A549 (cell line): Measurements from ENCODE around the gene TULP3. TPM values are rescaled to one million over a fixed set of nuclear protein-coding genes. Genes with fewer than 3 reads are reported as not detected.

Experiments used
- ATAC-seq, 2 experiments: fragments of 200-7000 bp in 1 of 2; fragments of >200 bp in 1 of 2; cut with Nextera tagmentation in 1 of 2; cut with Tn5 transposase in 1 of 2; 3 replicates each; pipeline versions ENCODE4 v1.8.0 to v1.9.1; 2018 to 2020; ENCODE audit warnings: mild to moderate bottlenecking in 1 of 2, moderate library complexity in 1 of 2
- CTCF ChIA-PET: fragments of 300-600 bp; sonication (Branson Sonifier 250); formaldehyde crosslinking; extraction: SDS; loops from one replicate; lab custom pipeline; 2021; ENCODE audit warnings: antibody characterized with exemption, inconsistent platforms; lab: Yijun Ruan, JAX
- POLR2A ChIA-PET: fragments of 350-600 bp; formaldehyde crosslinking; extraction: SDS; loops from one replicate; lab custom pipeline; 2021; ENCODE audit warnings: antibody characterized with exemption, inconsistent platforms; lab: Yijun Ruan, JAX
- DNase-seq, 2 experiments: peaks; one replicate each; pipeline versions ENCODE4 v3.0.0 to v3.0.0-alpha.2; 2011 to 2016; ENCODE audit warnings: low read depth in 1 of 2, low spot score in 1 of 2
- FAIRE-seq: peaks from 2 replicates; lab custom pipeline; 2011; peaks lifted over from hg19 to GRCh38; lab: Jason Lieb, UNC
- H3K27ac ChIP-seq, 2 experiments: fragments of >200 bp; sonication (Bioruptor Twin); formaldehyde crosslinking; 3 replicates each; pipeline ENCODE4 v1.5.1; 2016 to 2017
- H3K4me1 ChIP-seq: fragments of >200 bp; sonication (Bioruptor Twin); formaldehyde crosslinking; 3 replicates; pipeline ENCODE4 v1.6.1; 2016
- H3K4me2 ChIP-seq: fragments of >200 bp; sonication (Bioruptor Twin); formaldehyde crosslinking; 3 replicates; pipeline ENCODE4 v1.6.1; 2016
- H3K4me3 ChIP-seq: fragments of >200 bp; sonication (Bioruptor Twin); formaldehyde crosslinking; 3 replicates; pipeline ENCODE4 v1.5.1; 2016
- H3K9me3 ChIP-seq: fragments of >200 bp; sonication (Bioruptor Twin); formaldehyde crosslinking; 3 replicates; pipeline ENCODE4 v1.6.1; 2016
- BHLHE40 ChIP-seq: IDR thresholded peaks from 2 replicates; pipeline ENCODE4 v1.6.1; 2012; ENCODE audit warnings: low read depth, low read length, inconsistent platforms
- CBX2 ChIP-seq: fragments of 200-600 bp; sonication (generic); IDR thresholded peaks from 2 replicates; pipeline ENCODE4 v1.6.1; 2016; ENCODE audit warnings: low read depth, mild to moderate bottlenecking, borderline replicate concordance
- CEBPB ChIP-seq, 2 experiments: fragments of >200 bp in 1 of 2; sonication (Bioruptor Twin) in 1 of 2; formaldehyde crosslinking in 1 of 2; IDR thresholded peaks; 2 replicates each; pipeline ENCODE4 v1.6.1; 2012 to 2016
- CHD2 ChIP-seq: fragments of 150-350 bp; IDR thresholded peaks from 2 replicates; pipeline ENCODE4 v1.6.1; 2014; ENCODE audit warnings: low read length; ENCODE audit not compliant: partially characterized antibody
- CHD4 ChIP-seq: fragments of 200-600 bp; sonication (generic); IDR thresholded peaks from 2 replicates; pipeline ENCODE4 v1.6.1; 2016; ENCODE audit warnings: antibody characterized with exemption, mild to moderate bottlenecking, borderline replicate concordance
- EHMT2 ChIP-seq: fragments of 200-600 bp; sonication (generic); IDR thresholded peaks from 2 replicates; pipeline ENCODE4 v1.6.1; 2016; ENCODE audit warnings: antibody characterized with exemption, low read depth, mild to moderate bottlenecking, moderate library complexity
- ESRRA ChIP-seq: fragments of 150-350 bp; IDR thresholded peaks from 2 replicates; pipeline ENCODE4 v1.6.1; 2014; ENCODE audit warnings: mild to moderate bottlenecking, low read length, borderline replicate concordance
- FOSL2 ChIP-seq, 2 experiments: fragments of 450-650 bp in 1 of 2; fragments of >200 bp in 1 of 2; sonication (Bioruptor Twin) in 1 of 2; formaldehyde crosslinking; IDR thresholded peaks; 2 replicates each; pipeline versions ENCODE4 v1.5.0 to v1.6.1; 2016 to 2020; ENCODE audit warnings: mild to moderate bottlenecking in 1 of 2, moderate library complexity in 1 of 2
- HDAC2 ChIP-seq: fragments of 200-600 bp; sonication (generic); IDR thresholded peaks from 2 replicates; pipeline ENCODE4 v1.6.1; 2016
- HOXB13 ChIP-seq: fragments of 250-450 bp; sonication (Bioruptor Pico); IDR thresholded peaks from 2 replicates; pipeline ENCODE4 v1.5.0; 2020; ENCODE audit warnings: low read depth, mild to moderate bottlenecking, moderate library complexity
- JUNB ChIP-seq: fragments of >200 bp; sonication (Bioruptor Twin); formaldehyde crosslinking; IDR thresholded peaks from 2 replicates; pipeline ENCODE4 v1.6.1; 2016
- KDM5A ChIP-seq: fragments of 200-600 bp; sonication (generic); IDR thresholded peaks from 2 replicates; pipeline ENCODE4 v1.6.1; 2016; ENCODE audit warnings: antibody characterized with exemption, mild to moderate bottlenecking
- POLR2A ChIP-seq: IDR thresholded peaks from 2 replicates; pipeline ENCODE4 v1.6.1; 2012; ENCODE audit warnings: mild to moderate bottlenecking, low read length
- RARB ChIP-seq: fragments of 250-450 bp; sonication (Bioruptor Pico); IDR thresholded peaks from 2 replicates; pipeline ENCODE4 v1.8.0; 2021; ENCODE audit warnings: mild to moderate bottlenecking, moderate library complexity
- RCOR1 ChIP-seq: fragments of 150-350 bp; IDR thresholded peaks from 2 replicates; pipeline ENCODE4 v1.6.1; 2014; ENCODE audit warnings: antibody characterized with exemption, low read length, low read depth
- RNF2 ChIP-seq: fragments of 200-600 bp; sonication (generic); IDR thresholded peaks from 2 replicates; pipeline ENCODE4 v1.6.1; 2016; ENCODE audit warnings: low read depth, mild to moderate bottlenecking, antibody characterized with exemption, moderate library complexity, borderline replicate concordance
- TFCP2L1 ChIP-seq: fragments of 250-450 bp; sonication (Bioruptor Pico); IDR thresholded peaks from 2 replicates; pipeline ENCODE4 v1.5.0; 2021; ENCODE audit warnings: mild to moderate bottlenecking
- ZNF302 ChIP-seq: fragments of 250-450 bp; sonication (Bioruptor Pico); IDR thresholded peaks from 2 replicates; pipeline ENCODE4 v1.9.0; 2021; ENCODE audit warnings: inconsistent platforms, mild to moderate bottlenecking, moderate library complexity
- WGBS: methylation state at CpG from one replicate; pipeline ENCODE4 v1.1.6; 2017; ENCODE audit errors: missing lambda C conversion rate; 5-methylcytosine and 5-hydroxymethylcytosine counted together
- polyA plus RNA-seq, 4 experiments: library from polyadenylated mRNA; depleted of rRNA in 3 of 4; stranded (reverse); fragments of >200 nt; fragmentation: RNase III in 1 of 4; extraction: RNeasy Plus Mini Kit Qiagen cat#74134 plus additional on column Dnase treatment in 1 of 4; gene quantifications; 2 replicates in 3 of 4; 3 replicates in 1 of 4; pipeline ENCODE4 v1.2.3, GENCODE V29; 2011 to 2017
- TF ChIP-seq, protein P1 (sequence below): fragments of 250-450 bp; sonication (Bioruptor Pico); IDR thresholded peaks from 2 replicates; pipeline ENCODE4 v1.5.0; 2021; ENCODE audit warnings: mild to moderate bottlenecking, moderate library complexity, borderline replicate concordance
- TF ChIP-seq, protein P2 (sequence below): IDR thresholded peaks from 2 replicates; pipeline ENCODE4 v1.6.1; 2012
- TF ChIP-seq, protein P3 (sequence below): fragments of 450-650 bp; IDR thresholded peaks from 2 replicates; pipeline ENCODE4 v1.6.1; 2014; ENCODE audit warnings: antibody characterized with exemption
- TF ChIP-seq, protein P4 (sequence below): fragments of >200 bp; sonication (Bioruptor Twin); formaldehyde crosslinking; IDR thresholded peaks from 3 replicates; pipeline ENCODE4 v1.6.1; 2016

TULP3 gene
- polyA plus RNA-seq, 2 of the 4 experiments (the other 2 are of a cell fraction), result 19.6 to 32.9 TPM

DNA sequence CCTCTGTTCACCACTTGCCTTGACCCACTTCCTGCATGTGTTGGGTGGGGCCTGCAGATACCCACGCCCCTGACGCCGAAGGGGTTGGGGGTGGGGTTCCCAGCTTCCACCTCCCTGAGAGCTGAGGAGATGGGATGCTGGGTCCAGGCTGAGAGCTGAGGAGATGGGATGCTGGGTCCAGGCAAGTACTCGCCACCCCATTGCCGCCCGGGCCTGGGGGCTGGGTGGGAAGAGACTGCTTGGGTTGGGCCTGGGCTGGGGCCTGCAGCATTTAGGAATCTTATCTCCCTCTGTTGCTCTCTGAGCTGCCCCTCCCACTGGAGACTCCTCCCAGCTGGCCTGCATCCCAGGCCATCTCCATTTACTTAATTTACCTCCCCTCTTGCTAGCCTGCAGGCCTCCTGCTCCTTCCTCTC is 85.9 kb downstream of the TULP3 start (continued):
- TF ChIP-seq, protein P1, sequence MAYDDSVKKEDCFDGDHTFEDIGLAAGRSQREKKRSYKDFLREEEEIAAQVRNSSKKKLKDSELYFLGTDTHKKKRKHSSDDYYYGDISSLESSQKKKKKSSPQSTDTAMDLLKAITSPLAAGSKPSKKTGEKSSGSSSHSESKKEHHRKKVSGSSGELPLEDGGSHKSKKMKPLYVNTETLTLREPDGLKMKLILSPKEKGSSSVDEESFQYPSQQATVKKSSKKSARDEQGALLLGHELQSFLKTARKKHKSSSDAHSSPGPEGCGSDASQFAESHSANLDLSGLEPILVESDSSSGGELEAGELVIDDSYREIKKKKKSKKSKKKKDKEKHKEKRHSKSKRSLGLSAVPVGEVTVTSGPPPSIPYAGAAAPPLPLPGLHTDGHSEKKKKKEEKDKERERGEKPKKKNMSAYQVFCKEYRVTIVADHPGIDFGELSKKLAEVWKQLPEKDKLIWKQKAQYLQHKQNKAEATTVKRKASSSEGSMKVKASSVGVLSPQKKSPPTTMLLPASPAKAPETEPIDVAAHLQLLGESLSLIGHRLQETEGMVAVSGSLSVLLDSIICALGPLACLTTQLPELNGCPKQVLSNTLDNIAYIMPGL (CRISPR knock-in tag), result no peak
- no peak for TF ChIP-seq EHMT2
- no peak for TF ChIP-seq RNF2

DNA sequence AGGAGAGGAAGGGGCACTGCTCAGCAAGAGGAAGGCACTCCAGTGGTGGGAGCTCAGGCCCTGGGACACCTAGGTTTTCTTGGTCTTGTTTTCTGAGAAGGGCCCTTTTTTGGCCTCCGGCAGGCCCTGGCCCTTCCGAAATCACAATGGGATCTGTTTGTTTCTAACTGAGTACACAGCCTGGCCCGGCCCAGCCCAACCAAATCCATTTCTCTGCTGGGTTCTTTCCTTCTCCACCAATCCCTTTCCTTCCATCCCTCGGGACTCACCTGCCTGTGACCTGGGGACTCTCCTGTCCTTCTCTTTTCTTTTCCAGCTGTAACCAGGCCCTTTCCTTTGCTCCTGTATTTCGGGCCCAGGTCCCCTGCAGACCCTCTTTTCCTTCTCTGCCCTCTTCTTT is 87.1 kb downstream of the TULP3 start:
- 93% methylated on average over 5 of the region's 5 CpGs for WGBS
- Histone ChIP-seq H3K4me1 (peaks cover 5% of the 10 kb centered on the region; the same call in 1 of the 3 replicates), H3K27ac (no peak overlapping the region), H3K4me3 (no peak overlapping the region), H3K4me2 (no peak overlapping the region), H3K9me3 (no peaks in the 10 kb centered on the region)
- ChIA-PET CTCF (interaction anchor here (0.8 to 1.1 kb wide), 2 partner anchors 56 to 64 kb away, joined by 3 read pairs; no protein-coding TSS in a partner anchor), POLR2A (no interaction called here)
- TF ChIP-seq TFCP2L1 (CRISPR knock-in tag) (no peak), CEBPB (IDR thresholded peaks at IDR 0.05) (no peak)
- FAIRE-seq, result no peak
- no peak for DNase-seq
- ATAC-seq, result no peak

DNA sequence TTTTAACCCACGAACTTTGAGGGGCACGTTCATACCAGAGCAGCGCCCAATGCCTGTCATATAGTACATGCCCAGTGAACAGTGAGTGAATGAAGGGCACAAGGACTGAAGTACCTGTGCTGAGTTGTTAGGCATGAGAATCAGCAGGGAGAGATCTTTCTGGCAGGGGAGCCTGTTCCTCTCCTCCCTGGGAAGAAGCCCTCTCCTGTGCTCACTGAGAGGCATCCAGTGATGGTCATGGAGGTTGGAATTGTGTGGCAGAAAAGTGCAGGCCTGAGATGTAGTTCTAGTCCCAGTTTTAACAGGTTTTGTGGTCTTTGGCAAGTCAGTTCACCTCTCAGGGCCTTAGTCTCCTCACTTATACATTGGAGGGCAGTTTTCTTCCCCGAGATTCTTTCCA is 89.1 kb downstream of the TULP3 start:
- POLR2A ChIA-PET, result no interaction called here
- no peak overlapping the region for H3K4me3 ChIP-seq
- TF ChIP-seq CHD4 (no peak), JUNB (no peak), RARB (CRISPR knock-in tag) (no peak), HOXB13 (no peak), ZNF302 (CRISPR knock-in tag) (no peak), CHD2 (no peak), RCOR1 (no peak), BHLHE40 (no peak), POLR2A (no peak), FOSL2 (IDR thresholded peaks at IDR 0.05) (no peak), FOSL2 (CRISPR knock-in tag; IDR thresholded peaks at IDR 0.05) (no peak), HDAC2 (no peak), KDM5A (no peak), ESRRA (no peak), CBX2 (no peak)
- TF ChIP-seq, protein P2, sequence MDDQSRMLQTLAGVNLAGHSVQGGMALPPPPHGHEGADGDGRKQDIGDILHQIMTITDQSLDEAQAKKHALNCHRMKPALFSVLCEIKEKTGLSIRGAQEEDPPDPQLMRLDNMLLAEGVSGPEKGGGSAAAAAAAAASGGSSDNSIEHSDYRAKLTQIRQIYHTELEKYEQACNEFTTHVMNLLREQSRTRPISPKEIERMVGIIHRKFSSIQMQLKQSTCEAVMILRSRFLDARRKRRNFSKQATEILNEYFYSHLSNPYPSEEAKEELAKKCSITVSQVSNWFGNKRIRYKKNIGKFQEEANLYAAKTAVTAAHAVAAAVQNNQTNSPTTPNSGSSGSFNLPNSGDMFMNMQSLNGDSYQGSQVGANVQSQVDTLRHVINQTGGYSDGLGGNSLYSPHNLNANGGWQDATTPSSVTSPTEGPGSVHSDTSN, result no peak
- TF ChIP-seq, protein P3, sequence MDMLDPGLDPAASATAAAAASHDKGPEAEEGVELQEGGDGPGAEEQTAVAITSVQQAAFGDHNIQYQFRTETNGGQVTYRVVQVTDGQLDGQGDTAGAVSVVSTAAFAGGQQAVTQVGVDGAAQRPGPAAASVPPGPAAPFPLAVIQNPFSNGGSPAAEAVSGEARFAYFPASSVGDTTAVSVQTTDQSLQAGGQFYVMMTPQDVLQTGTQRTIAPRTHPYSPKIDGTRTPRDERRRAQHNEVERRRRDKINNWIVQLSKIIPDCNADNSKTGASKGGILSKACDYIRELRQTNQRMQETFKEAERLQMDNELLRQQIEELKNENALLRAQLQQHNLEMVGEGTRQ, result no peak
- TF ChIP-seq, protein P4, sequence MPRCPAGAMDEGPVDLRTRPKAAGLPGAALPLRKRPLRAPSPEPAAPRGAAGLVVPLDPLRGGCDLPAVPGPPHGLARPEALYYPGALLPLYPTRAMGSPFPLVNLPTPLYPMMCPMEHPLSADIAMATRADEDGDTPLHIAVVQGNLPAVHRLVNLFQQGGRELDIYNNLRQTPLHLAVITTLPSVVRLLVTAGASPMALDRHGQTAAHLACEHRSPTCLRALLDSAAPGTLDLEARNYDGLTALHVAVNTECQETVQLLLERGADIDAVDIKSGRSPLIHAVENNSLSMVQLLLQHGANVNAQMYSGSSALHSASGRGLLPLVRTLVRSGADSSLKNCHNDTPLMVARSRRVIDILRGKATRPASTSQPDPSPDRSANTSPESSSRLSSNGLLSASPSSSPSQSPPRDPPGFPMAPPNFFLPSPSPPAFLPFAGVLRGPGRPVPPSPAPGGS, result no peak
- DNase-seq (no peak), ATAC-seq (no peak), FAIRE-seq (no peak)
- H3K27ac ChIP-seq, result no peak overlapping the region
- WGBS, result 86% methylated on average over 4 of the region's 4 CpGs
- no peaks in the 10 kb centered on the region for H3K9me3 ChIP-seq
- no peaks in the 10 kb centered on the region for H3K4me1 ChIP-seq
- CTCF ChIA-PET, result interaction anchor here (0.7 to 2.6 kb wide), 3 partner anchors 14 to 1779 kb away, joined by 3 to 11 read pairs (median 3); no protein-coding TSS in a partner anchor
- H3K4me2 ChIP-seq, result no peak overlapping the region
